Pancreas (tissue), 10 donors: ENCODE results near the gene CELF2. TPM values are rescaled to one million over a fixed set of nuclear protein-coding genes. Genes with fewer than 3 reads are reported as not detected.

ENCODE experiments used
- ATAC-seq, 4 donors: fragments of 200-7000 bp; cut with Tn5 transposase; one replicate each; pipeline versions ENCODE4 v1.8.0 to v1.9.1; 2020; ENCODE audit warnings: mild to moderate bottlenecking in 4 of 4, moderate library complexity in 4 of 4
- DNase-seq, 6 donors: peaks; one replicate each; pipeline ENCODE4 v3.0.0-alpha.2; 2020
- FAIRE-seq: peaks from 2 replicates; lab custom pipeline; 2012; peaks lifted over from hg19 to GRCh38; lab: Jason Lieb, UNC
- H3K27ac ChIP-seq, 4 donors: fragments of 200-600 bp; sonication (generic); 1 replicate in 3 of 4; 2 replicates in 1 of 4; pipeline versions ENCODE4 v1.5.0 to v1.8.0; 2020
- H3K27me3 ChIP-seq, 4 donors: fragments of 200-600 bp; one replicate each; pipeline ENCODE4 v1.8.0; 2021
- H3K36me3 ChIP-seq, 3 donors: fragments of 200-600 bp; sonication (generic) in 1 of 3; one replicate each; pipeline versions ENCODE4 v1.5.0 to v1.8.0; 2020 to 2021
- H3K4me1 ChIP-seq, 3 donors: fragments of 200-600 bp; one replicate each; pipeline ENCODE4 v1.8.0; 2021
- H3K4me3 ChIP-seq, 4 donors: fragments of 200-600 bp; sonication (generic) in 2 of 4; one replicate each; pipeline versions ENCODE4 v1.5.0 to v1.8.0; 2020 to 2021
- H3K9me3 ChIP-seq, 4 donors: fragments of 200-600 bp; one replicate each; pipeline ENCODE4 v1.8.0; 2021
- CTCF ChIP-seq, 4 donors: fragments of 200-600 bp; sonication (generic) in 3 of 4; IDR thresholded peaks; one replicate each; pipeline versions ENCODE4 v1.5.0 to v1.8.0; 2021; ENCODE audit warnings: antibody characterized with exemption in 4 of 4
- WGBS, 2 donors: extraction: QIAGEN DNeasy Blood & Tissue Kit; methylation state at CpG; one replicate each; pipeline ENCODE4 v1.1.7; 2013; 5-methylcytosine and 5-hydroxymethylcytosine counted together
- intact Hi-C, 3 donors: fragments of 100-400 bp; cut with DNase I; formaldehyde crosslinking; loops; one replicate each; pipeline versions ENCODE4 v1.11.1 to v1.14.2; 2022
- polyA plus RNA-seq, 2 donors: library from polyadenylated mRNA; stranded (reverse); fragments of 200-250 nt; gene quantifications; one replicate each; pipeline ENCODE4 v1.2.3, GENCODE V29; 2013
- total RNA-seq, 6 donors: library from RNA; stranded (reverse); fragmentation: NEBNext Ultra II Directional in 4 of 6; extraction: Animal tissue kit (Norgen Biotek cat#: 25700) in 4 of 6; gene quantifications; one replicate each; pipeline versions ENCODE4 v1.2.1 to v1.2.4, GENCODE V29; 2021 to 2023
- donor health status: healthy with polysubstance abuse.
- donor health status: DM: no; HTN: no; CAD: no; lungs with moderate emphysema.
- donor health status: DM: no; HTN: no; CAD: no.
- donor health status: control.
- donor health status: control.
- donor health status: Bipolar disorder and iron deficiency.
- donor health status: DM: yes; HTN: yes; CAD: no.
- donor health status: DM: no; HTN: no; CAD: no.
- donor health status: DM: no; HTN: no; CAD: no.
- donor health status: DM: yes; HTN: yes; CAD: no.

The CELF2 gene
- total and polyA plus RNA-seq, 8 donors, result 1.2 to 11.7 (median 2.2) TPM

GRCh38 chr10:11010582-11010981, 7.1 kb upstream of the CELF2 start:
- ATAC-seq (no peak), FAIRE-seq (no peak), DNase-seq (no peak)
- H3K27me3 ChIP-seq, result peaks cover 0 to 29% (median 6%) of the 10 kb centered on the region in 4 donors
- no peaks in the 10 kb centered on the region for H3K9me3 ChIP-seq
- H3K4me3 ChIP-seq, result no peak overlapping the region
- intact Hi-C loops, result no loop called here
- H3K4me1 ChIP-seq, result no peaks in the 10 kb centered on the region
- WGBS, 2 donors, result 65 to 78% methylated on average over 6 of the region's 6 CpGs
- H3K27ac ChIP-seq, result no peak overlapping the region
- TF ChIP-seq CTCF (IDR thresholded peaks at IDR 0.05), result no peak
- H3K36me3 ChIP-seq, result no peaks in the 10 kb centered on the region

- 74 to 77% methylated on average over 2 of the region's 2 CpGs for WGBS, 2 donors
- no peak for TF ChIP-seq CTCF (IDR thresholded peaks at IDR 0.05)
- peaks cover 0 to 29% (median 4%) of the 10 kb centered on the region in 4 donors for H3K27me3 ChIP-seq
- H3K36me3 ChIP-seq, result no peaks in the 10 kb centered on the region
- H3K4me1 ChIP-seq, result no peaks in the 10 kb centered on the region
- intact Hi-C loops, result no loop called here
- ATAC-seq, result no peak
- H3K9me3 ChIP-seq, result no peaks in the 10 kb centered on the region
- no peak overlapping the region for H3K27ac ChIP-seq
- no peak overlapping the region for H3K4me3 ChIP-seq
- DNase-seq, result no peak
- FAIRE-seq, result no peak
These were observed 6.2 kb upstream of the CELF2 start for GRCh38 chr10:11011436-11011835.

GRCh38 chr10:11011984-11012383, 5.7 kb upstream of the CELF2 start:
- H3K27ac ChIP-seq, result no peak overlapping the region
- no peaks in the 10 kb centered on the region for H3K36me3 ChIP-seq
- H3K9me3 ChIP-seq, result no peaks in the 10 kb centered on the region
- H3K27me3 ChIP-seq, result peaks cover 0 to 24% (median 1%) of the 10 kb centered on the region in 4 donors
- ATAC-seq (no peak), DNase-seq (no peak), FAIRE-seq (no peak)
- 21 to 24% methylated on average over 3 of the region's 3 CpGs for WGBS, 2 donors
- TF ChIP-seq CTCF (IDR thresholded peaks at IDR 0.05), result no peak
- H3K4me1 ChIP-seq, result no peaks in the 10 kb centered on the region
- intact Hi-C loops, result no loop called here
- H3K4me3 ChIP-seq, result no peak overlapping the region

GRCh38 chr10:11012421-11013295, 5.0 kb upstream of the CELF2 start:
- intact Hi-C loops, result no loop called here
- Histone ChIP-seq H3K27ac (no peak overlapping the region), H3K4me3 (no peak overlapping the region), H3K27me3 (peaks cover 0 to 18% (median 1%) of the 10 kb centered on the region in 4 donors), H3K36me3 (no peaks in the 10 kb centered on the region), H3K9me3 (no peaks in the 10 kb centered on the region), H3K4me1 (no peaks in the 10 kb centered on the region)
- TF ChIP-seq CTCF (IDR thresholded peaks at IDR 0.05), result no peak
- DNase-seq (no peak), ATAC-seq (no peak), FAIRE-seq (no peak)
- WGBS, 2 donors, result 39 to 44% methylated on average over 15 of the region's 15 CpGs

- intact Hi-C loops, result no loop called here
- Histone ChIP-seq H3K4me1 (peaks cover 0 to 4% (median 2%) of the 10 kb centered on the region in 3 donors), H3K4me3 (no peak overlapping the region), H3K9me3 (no peaks in the 10 kb centered on the region), H3K36me3 (no peaks in the 10 kb centered on the region), H3K27me3 (peaks cover 0 to 15% (median 3%) of the 10 kb centered on the region in 4 donors), H3K27ac (no peak overlapping the region)
- no peak for FAIRE-seq
- TF ChIP-seq CTCF (IDR thresholded peaks at IDR 0.05), result no peak
- no peak for DNase-seq
- 66 to 73% methylated on average over 3 of the region's 3 CpGs for WGBS, 2 donors
- no peak for ATAC-seq
These were observed 3.8 kb upstream of the CELF2 start for GRCh38 chr10:11013836-11014235.
